ENCODE measurements around the gene EHD1. TPM values are rescaled to one million over a fixed set of nuclear protein-coding genes. Genes with fewer than 3 reads are reported as not detected.
A peak's percentile ranks its signal among the peaks of the same experiment; 100 is the strongest.

The EHD1 gene
- total RNA-seq, 2 experiments from 2014 or later: 101 to 153 TPM

GRCh38 chr11:64865286-64866172 lies 12.9 kb downstream of the EHD1 start:
- Histone ChIP-seq H3K4me2 (ENCODE audit: low read length) (peak overlapping the region; percentile 87), H3K36me3 (ENCODE audit: insufficient read depth, low read length) (peaks cover 39% of the 10 kb centered on the region; the same call in 1 of the 2 replicates)
- TF ChIP-seq EZH2phosphoT487 (IDR thresholded peaks at IDR 0.05; ENCODE audit: borderline replicate concordance, low read depth, low read length): no peak
- TF ChIP-seq, protein P1, sequence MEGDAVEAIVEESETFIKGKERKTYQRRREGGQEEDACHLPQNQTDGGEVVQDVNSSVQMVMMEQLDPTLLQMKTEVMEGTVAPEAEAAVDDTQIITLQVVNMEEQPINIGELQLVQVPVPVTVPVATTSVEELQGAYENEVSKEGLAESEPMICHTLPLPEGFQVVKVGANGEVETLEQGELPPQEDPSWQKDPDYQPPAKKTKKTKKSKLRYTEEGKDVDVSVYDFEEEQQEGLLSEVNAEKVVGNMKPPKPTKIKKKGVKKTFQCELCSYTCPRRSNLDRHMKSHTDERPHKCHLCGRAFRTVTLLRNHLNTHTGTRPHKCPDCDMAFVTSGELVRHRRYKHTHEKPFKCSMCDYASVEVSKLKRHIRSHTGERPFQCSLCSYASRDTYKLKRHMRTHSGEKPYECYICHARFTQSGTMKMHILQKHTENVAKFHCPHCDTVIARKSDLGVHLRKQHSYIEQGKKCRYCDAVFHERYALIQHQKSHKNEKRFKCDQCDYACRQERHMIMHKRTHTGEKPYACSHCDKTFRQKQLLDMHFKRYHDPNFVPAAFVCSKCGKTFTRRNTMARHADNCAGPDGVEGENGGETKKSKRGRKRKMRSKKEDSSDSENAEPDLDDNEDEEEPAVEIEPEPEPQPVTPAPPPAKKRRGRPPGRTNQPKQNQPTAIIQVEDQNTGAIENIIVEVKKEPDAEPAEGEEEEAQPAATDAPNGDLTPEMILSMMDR (conservative IDR thresholded peaks at IDR 0.05; ENCODE audit: low read length): no peak

DNA sequence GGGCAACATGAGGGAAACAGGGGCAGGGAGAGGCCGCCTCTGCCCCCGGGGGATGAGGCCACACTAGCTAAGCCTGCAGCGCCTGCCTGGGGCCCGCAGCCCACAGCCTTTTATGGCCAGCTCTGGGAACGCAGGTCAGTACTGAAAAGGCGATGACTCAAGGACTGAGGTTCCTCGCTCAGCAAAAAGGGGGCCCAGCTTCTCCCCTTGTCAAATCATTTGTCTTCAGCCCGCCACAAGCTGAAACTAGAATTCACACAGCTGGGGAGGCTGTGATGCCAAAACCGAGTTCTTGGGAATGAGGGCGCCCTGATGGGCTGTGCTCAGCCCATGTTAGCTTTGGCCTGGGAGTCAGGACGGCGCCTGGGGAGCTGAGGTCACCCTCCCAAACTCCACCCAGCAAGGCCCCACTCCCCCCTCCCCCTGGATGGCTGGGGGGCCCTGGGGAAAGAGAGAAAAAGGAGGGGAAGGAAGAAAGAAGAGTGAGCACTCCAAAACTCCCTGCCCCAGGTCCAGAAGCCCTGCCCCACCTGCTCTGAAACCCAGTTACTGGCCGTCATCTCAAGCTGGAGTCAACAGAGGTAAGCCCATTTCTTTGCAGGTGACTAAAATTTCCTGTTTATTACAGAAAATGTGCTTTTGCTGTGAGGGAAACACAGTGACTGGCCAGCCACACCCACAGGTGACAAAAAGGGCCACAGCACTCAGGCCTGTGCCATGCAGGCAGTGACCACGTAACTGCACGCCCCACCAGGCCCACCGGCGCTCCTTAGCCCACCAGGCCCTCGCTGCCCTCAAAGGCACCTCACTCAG lies 13.7 kb downstream of the EHD1 start:
- no peaks in the 10 kb centered on the region for H3K9me2 ChIP-seq (ENCODE audit: insufficient read depth, low read length)
- peak overlapping the region; percentile 97 for H3K27ac ChIP-seq (ENCODE audit: low read depth, low read length, poor library complexity, severe bottlenecking)
- H3K79me2 ChIP-seq (ENCODE audit: insufficient read depth, low read depth, low read length): peaks cover 90% of the 10 kb centered on the region
- no peak for TF ChIP-seq EZH2phosphoT487 (IDR thresholded peaks at IDR 0.05; ENCODE audit: borderline replicate concordance, low read depth, low read length)
- TF ChIP-seq, protein P1 (conservative IDR thresholded peaks at IDR 0.05; ENCODE audit: low read length): 0 out of 2 replicates have a peak, but pooled peaks have one; percentile 6
- DNase-seq (ENCODE audit: low spot score): peak; percentile 75
- CTCF ChIA-PET (ENCODE audit: unreplicated experiment): interaction anchor here (0.5 to 2.8 kb wide), 10 partner anchors 8 to 176 kb away, joined by 3 to 20 read pairs (median 4); partner anchors contain the start of gene CDC42BPG
- H3K4me3 ChIP-seq (ENCODE audit: low read depth, low read length, poor library complexity, severe bottlenecking): peak overlapping the region; percentile 59
- no peaks in the 10 kb centered on the region for H4K20me1 ChIP-seq (ENCODE audit: insufficient read depth, low read length)
- peak overlapping the region; percentile 87 for H3K4me2 ChIP-seq (ENCODE audit: low read length)
- POLR2A ChIA-PET: interaction anchor here (1.3 to 13.0 kb wide), 3 partner anchors 11 to 19 kb away, joined by 3 to 178 read pairs (median 115); partner anchors contain the start of gene EHD1
- H3K4me1 ChIP-seq (ENCODE audit: insufficient read depth, low read length, poor library complexity, severe bottlenecking): peaks cover 100% of the 10 kb centered on the region
- no peak overlapping the region for H2AFZ ChIP-seq (ENCODE audit: low read length)
- BruUV-seq (replicated peaks): no TSS peak
- no peaks in the 10 kb centered on the region for H3K9me3 ChIP-seq (ENCODE audit: low read length)
- intact Hi-C loops (cut with micrococcal nuclease; ENCODE audit: unreplicated experiment): loop anchor here (2.0 kb wide), 1 partner anchor 14 kb away; no protein-coding TSS in a partner anchor
- H3K36me3 ChIP-seq (ENCODE audit: insufficient read depth, low read length): peaks cover 38% of the 10 kb centered on the region; the same call in 1 of the 2 replicates

More at GRCh38 chr11:64865286-64866172, 12.9 kb downstream of the EHD1 start:
- Histone ChIP-seq H3K4me3 (ENCODE audit: low read depth, low read length, poor library complexity, severe bottlenecking) (peak overlapping the region; percentile 59), H3K4me1 (ENCODE audit: insufficient read depth, low read length, poor library complexity, severe bottlenecking) (peaks cover 100% of the 10 kb centered on the region), H3K9me2 (ENCODE audit: insufficient read depth, low read length) (no peaks in the 10 kb centered on the region), H3K27ac (ENCODE audit: low read depth, low read length, poor library complexity, severe bottlenecking) (peak overlapping the region; percentile 97), H2AFZ (ENCODE audit: low read length) (no peak overlapping the region), H4K20me1 (ENCODE audit: insufficient read depth, low read length) (no peaks in the 10 kb centered on the region), H3K9me3 (ENCODE audit: low read length) (no peaks in the 10 kb centered on the region), H3K79me2 (ENCODE audit: insufficient read depth, low read depth, low read length) (peaks cover 91% of the 10 kb centered on the region)
- CTCF ChIA-PET (ENCODE audit: unreplicated experiment): interaction anchor here (0.5 to 2.8 kb wide), 5 partner anchors 9 to 41 kb away, joined by 3 to 20 read pairs (median 4); no protein-coding TSS in a partner anchor
- intact Hi-C loops (cut with micrococcal nuclease; ENCODE audit: unreplicated experiment): loop anchor here (2.0 kb wide), 1 partner anchor 15 kb away; no protein-coding TSS in a partner anchor
- TSS peak; percentile 83 for BruUV-seq (replicated peaks)
- POLR2A ChIA-PET: interaction anchor here (0.5 to 13.0 kb wide), 4 partner anchors 11 to 46 kb away, joined by 3 to 178 read pairs (median 59); partner anchors contain the start of gene EHD1
- DNase-seq (ENCODE audit: low spot score): peak; percentile 80

Measured in OCI-LY7 (cell line).